WTC11 (cell line): ENCODE results near the gene KRABD2.

Source experiments
- ATAC-seq: fragments of 200-7000 bp; cut with Tn5 transposase; 2 replicates; pipeline ENCODE4 v1.10.0; 2021; ENCODE audit warnings: mild to moderate bottlenecking, moderate library complexity
- CTCF ChIA-PET: fragments of 300-600 bp; sonication (Branson Sonifier 250); formaldehyde crosslinking; loops from one replicate; lab custom pipeline; 2021; ENCODE audit warnings: antibody characterized with exemption; lab: Charles Lee
- POLR2A ChIA-PET: fragments of 350-600 bp; sonication (Branson Sonifier 250); formaldehyde crosslinking; loops from one replicate; lab custom pipeline; 2021; ENCODE audit warnings: antibody characterized with exemption; lab: Charles Lee
- DNase-seq: peaks from one replicate; pipeline ENCODE4 v3.0.0; 2021; ENCODE audit warnings: low spot score
- H3K27ac Mint-ChIP-seq: 2 replicates; pipeline ENCODE4 v1.8.0; 2021; ENCODE audit warnings: mixed read lengths
- H3K27me3 Mint-ChIP-seq: 2 replicates; pipeline ENCODE4 v1.8.0; 2021; ENCODE audit warnings: low read depth, mild to moderate bottlenecking, moderate library complexity, mixed read lengths
- H3K36me3 Mint-ChIP-seq: 2 replicates; pipeline ENCODE4 v1.8.0; 2021; ENCODE audit warnings: mixed read lengths
- H3K4me1 Mint-ChIP-seq: 2 replicates; pipeline ENCODE4 v1.8.0; 2022; ENCODE audit warnings: mixed read lengths
- H3K4me3 Mint-ChIP-seq: 2 replicates; pipeline ENCODE4 v1.8.0; 2021; ENCODE audit warnings: mild to moderate bottlenecking, moderate library complexity, mixed read lengths
- H3K9me3 Mint-ChIP-seq: 2 replicates; pipeline ENCODE4 v1.8.0; 2021; ENCODE audit warnings: mixed read lengths
- ATF2 ChIP-seq: sonication (generic); formaldehyde crosslinking; IDR thresholded peaks from 2 replicates; pipeline ENCODE4 v1.8.1; 2022; ENCODE audit warnings: low read depth, missing genetic modification reagents, borderline replicate concordance
- CDX4 ChIP-seq: fragments of 250-450 bp; sonication (Bioruptor Pico); IDR thresholded peaks from 2 replicates; pipeline ENCODE4 v1.9.0; 2021; ENCODE audit warnings: moderate library complexity, mild to moderate bottlenecking, inconsistent platforms, borderline replicate concordance
- E2F4 ChIP-seq: sonication (generic); formaldehyde crosslinking; IDR thresholded peaks from 2 replicates; pipeline ENCODE4 v1.8.1; 2022; ENCODE audit warnings: low read depth, mild to moderate bottlenecking, moderate library complexity, missing genetic modification reagents, borderline replicate concordance
- ETV6 ChIP-seq: sonication (generic); formaldehyde crosslinking; IDR thresholded peaks from 2 replicates; pipeline ENCODE4 v1.8.1; 2022; ENCODE audit warnings: mild to moderate bottlenecking, missing genetic modification reagents
- FOXJ3 ChIP-seq: sonication (generic); formaldehyde crosslinking; IDR thresholded peaks from 2 replicates; pipeline ENCODE4 v1.9.0; 2021; ENCODE audit warnings: missing genetic modification reagents, mild to moderate bottlenecking, borderline replicate concordance
- JAZF1 ChIP-seq: fragments of 250-450 bp; sonication (Bioruptor Pico); IDR thresholded peaks from 2 replicates; pipeline ENCODE4 v1.9.0; 2021; ENCODE audit warnings: moderate library complexity, mild to moderate bottlenecking, inconsistent platforms
- JUN ChIP-seq: sonication (generic); formaldehyde crosslinking; IDR thresholded peaks from 2 replicates; pipeline ENCODE4 v1.8.0; 2023; ENCODE audit warnings: mild to moderate bottlenecking, missing genetic modification reagents
- NFE2L1 ChIP-seq: sonication (generic); formaldehyde crosslinking; IDR thresholded peaks from 2 replicates; pipeline ENCODE4 v1.8.1; 2023; ENCODE audit warnings: missing genetic modification reagents
- NFYB ChIP-seq: sonication (generic); formaldehyde crosslinking; conservative IDR thresholded peaks from 2 replicates; pipeline ENCODE4 v1.8.0; 2022; ENCODE audit warnings: low read depth, missing genetic modification reagents
- NR3C1 ChIP-seq: sonication (generic); formaldehyde crosslinking; conservative IDR thresholded peaks from 2 replicates; pipeline ENCODE4 v1.8.1; 2023; ENCODE audit warnings: low read depth, mild to moderate bottlenecking, missing genetic modification reagents
- PRRX2 ChIP-seq: fragments of 250-450 bp; sonication (Bioruptor Pico); IDR thresholded peaks from 2 replicates; pipeline ENCODE4 v1.8.0; 2021; ENCODE audit warnings: mild to moderate bottlenecking
- SMAD4 ChIP-seq: sonication (generic); formaldehyde crosslinking; IDR thresholded peaks from 2 replicates; pipeline ENCODE4 v1.8.0; 2022; ENCODE audit warnings: mild to moderate bottlenecking, missing genetic modification reagents
- SP1 ChIP-seq: sonication (generic); formaldehyde crosslinking; conservative IDR thresholded peaks from 2 replicates; pipeline ENCODE4 v1.8.1; 2022; ENCODE audit warnings: missing genetic modification reagents
- TEAD4 ChIP-seq: sonication (generic); formaldehyde crosslinking; IDR thresholded peaks from 2 replicates; pipeline ENCODE4 v1.8.0; 2022; ENCODE audit warnings: mild to moderate bottlenecking, missing genetic modification reagents
- TP53 ChIP-seq: sonication (generic); formaldehyde crosslinking; IDR thresholded peaks from 2 replicates; pipeline ENCODE4 v1.8.1; 2023; ENCODE audit warnings: mild to moderate bottlenecking, missing genetic modification reagents
- USF2 ChIP-seq: sonication (generic); formaldehyde crosslinking; IDR thresholded peaks from 2 replicates; pipeline ENCODE4 v1.8.1; 2023; ENCODE audit warnings: mild to moderate bottlenecking, missing genetic modification reagents, moderate library complexity
- ZBTB43 ChIP-seq: sonication (generic); formaldehyde crosslinking; IDR thresholded peaks from 2 replicates; pipeline ENCODE4 v1.8.1; 2023; ENCODE audit warnings: mild to moderate bottlenecking, missing genetic modification reagents
- ZNF263 ChIP-seq: sonication (generic); formaldehyde crosslinking; IDR thresholded peaks from 2 replicates; pipeline ENCODE4 v1.8.1; 2022; ENCODE audit warnings: low read depth, mild to moderate bottlenecking, moderate library complexity, missing genetic modification reagents
- ZNF281 ChIP-seq: sonication (generic); formaldehyde crosslinking; IDR thresholded peaks from 2 replicates; pipeline ENCODE4 v1.8.0; 2023; ENCODE audit warnings: mild to moderate bottlenecking, missing genetic modification reagents
- ZNF512 ChIP-seq: sonication (generic); formaldehyde crosslinking; IDR thresholded peaks from 2 replicates; pipeline ENCODE4 v1.8.1; 2022; ENCODE audit warnings: missing genetic modification reagents, borderline replicate concordance

KRABD2 gene

GRCh38 chr17:8359769-8360168, 16.7 kb downstream of the KRABD2 start:
- ChIA-PET CTCF (interaction anchor here (0.7 to 1.9 kb wide), 4 partner anchors 24 to 857 kb away, joined by 3 to 7 read pairs (median 4); no protein-coding TSS in a partner anchor), POLR2A (interaction anchor here (0.6 kb wide), 1 partner anchor 29 kb away, joined by 4 read pairs; no protein-coding TSS in a partner anchor)
- peak overlapping the region; percentile 94 for H3K27ac Mint-ChIP-seq
- H3K4me1 Mint-ChIP-seq = peaks cover 26% of the 10 kb centered on the region
- no peaks in the 10 kb centered on the region for H3K36me3 Mint-ChIP-seq
- peaks cover 4% of the 10 kb centered on the region for H3K9me3 Mint-ChIP-seq
- ATAC-seq = peak; percentile 50
- no peak for DNase-seq
- no peak for TF ChIP-seq TEAD4 (CRISPR knock-in tag)
- no peak for TF ChIP-seq SP1 (CRISPR knock-in tag)
- H3K27me3 Mint-ChIP-seq = 0 out of 2 replicates have a peak, but pooled peaks cover 2% of the 10 kb centered on the region
- H3K4me3 Mint-ChIP-seq = peak overlapping the region; percentile 16; the same call in 1 of the 2 replicates

- peaks cover 4% of the 10 kb centered on the region for H3K9me3 Mint-ChIP-seq
- 0 out of 2 replicates have a peak, but pooled peaks cover 2% of the 10 kb centered on the region for H3K27me3 Mint-ChIP-seq
- ATAC-seq = no peak
- no peak overlapping the region for H3K4me3 Mint-ChIP-seq
- H3K27ac Mint-ChIP-seq = no peak overlapping the region
- POLR2A ChIA-PET = no interaction called here
- H3K36me3 Mint-ChIP-seq = no peaks in the 10 kb centered on the region
- TF ChIP-seq ZBTB43 (CRISPR knock-in tag) (no peak), NR3C1 (CRISPR knock-in tag) (no peak), USF2 (no peak), ZNF512 (no peak), NFE2L1 (CRISPR knock-in tag) (no peak), FOXJ3 (CRISPR knock-in tag) (no peak), PRRX2 (CRISPR knock-in tag) (no peak), E2F4 (CRISPR knock-in tag) (no peak), TEAD4 (CRISPR knock-in tag) (no peak), ZNF281 (CRISPR knock-in tag) (no peak), NFYB (CRISPR knock-in tag) (no peak)
- TF ChIP-seq, all 79 proteins: peak for 0
- H3K4me1 Mint-ChIP-seq = peaks cover 41% of the 10 kb centered on the region
- DNase-seq = no peak
- CTCF ChIA-PET = interaction anchor here (0.6 to 1.1 kb wide), 2 partner anchors 16 to 139 kb away, joined by 3 read pairs; no protein-coding TSS in a partner anchor
These were observed 18.6 kb downstream of the KRABD2 start for GRCh38 chr17:8357910-8358309.

GRCh38 chr17:8354236-8354635, 22.3 kb downstream of the KRABD2 start:
- ChIA-PET CTCF (interaction anchor here (1.1 kb wide), 1 partner anchor 56 kb away, joined by 3 read pairs; no protein-coding TSS in a partner anchor), POLR2A (interaction anchor here (0.9 kb wide), 1 partner anchor 13 kb away, joined by 3 read pairs; no protein-coding TSS in a partner anchor)
- Mint-ChIP-seq H3K27ac (peak overlapping the region; percentile 3; the same call in 1 of the 2 replicates), H3K4me1 (peaks cover 19% of the 10 kb centered on the region), H3K9me3 (peaks cover 4% of the 10 kb centered on the region), H3K4me3 (no peak overlapping the region), H3K36me3 (no peaks in the 10 kb centered on the region), H3K27me3 (0 out of 2 replicates have a peak, but pooled peaks cover 2% of the 10 kb centered on the region)
- no peak for ATAC-seq
- DNase-seq = no peak
- no peak for TF ChIP-seq CDX4 (CRISPR knock-in tag)
- no peak for TF ChIP-seq JUN (CRISPR knock-in tag)
- TF ChIP-seq SMAD4 (CRISPR knock-in tag) = no peak
- TF ChIP-seq FOXJ3 (CRISPR knock-in tag) = no peak
- no peak for TF ChIP-seq JAZF1 (CRISPR knock-in tag)
- no peak for TF ChIP-seq ETV6
- TF ChIP-seq ATF2 (CRISPR knock-in tag) = no peak
- TF ChIP-seq TP53 (CRISPR knock-in tag) = no peak
- TF ChIP-seq ZNF263 (CRISPR knock-in tag) = no peak
